Tibial artery (tissue), 4 donors: Measurements from ENCODE around the gene MGAT1.
A peak's percentile ranks its signal among the peaks of the same experiment; 100 is the strongest.
"Not testable (repeated sequence)": the region's sequence is repeated elsewhere in the genome, so short reads cannot be mapped to it uniquely, and the experiment has no call there.

Experiments
- DNase-seq, 2 donors: peaks; one replicate each; pipeline ENCODE4 v3.0.0-alpha.2; 2019
- H3K27ac ChIP-seq, 2 donors: fragments of 200-600 bp; sonication (generic) in 1 of 2; 1 replicate in 1 of 2; 2 replicates in 1 of 2; pipeline ENCODE4 v1.5.1; 2018 to 2019; ENCODE audit warnings: mild to moderate bottlenecking in 1 of 2
- H3K27me3 ChIP-seq, 2 donors: fragments of 200-600 bp; sonication (generic) in 1 of 2; one replicate each; pipeline versions ENCODE4 v1.5.1 to v1.6.0; 2016 to 2019
- H3K36me3 ChIP-seq, 3 donors: fragments of 200-600 bp; sonication (generic) in 2 of 3; one replicate each; pipeline ENCODE4 v1.5.1; 2016 to 2019; ENCODE audit warnings: mild to moderate bottlenecking in 2 of 3
- H3K4me1 ChIP-seq, 4 donors: fragments of 200-600 bp; sonication (generic) in 2 of 4; 1 replicate in 3 of 4; 2 replicates in 1 of 4; pipeline ENCODE4 v1.5.1; 2016 to 2019
- H3K4me3 ChIP-seq, 2 donors: fragments of 200-600 bp; sonication (generic) in 1 of 2; 1 replicate in 1 of 2; 2 replicates in 1 of 2; pipeline ENCODE4 v1.5.1; 2018 to 2019; ENCODE audit warnings: mild to moderate bottlenecking in 2 of 2
- H3K9me3 ChIP-seq, 3 donors: fragments of 200-600 bp; sonication (generic) in 1 of 3; one replicate each; pipeline ENCODE4 v1.5.1; 2016 to 2019
- CTCF ChIP-seq, 2 experiments: fragments of 200-600 bp in 1 of 2; fragments of 450-650 bp in 1 of 2; IDR thresholded peaks; one replicate each; pipeline ENCODE4 v1.5.1; 2017 to 2019; ENCODE audit warnings: antibody characterized with exemption in 2 of 2, mild to moderate bottlenecking in 1 of 2, moderate library complexity in 1 of 2
- intact Hi-C: fragments of 100-400 bp; cut with DNase I; formaldehyde crosslinking; loops from one replicate; pipeline ENCODE4 v1.15.0; 2023; ENCODE audit warnings: low total_unique reads

The MGAT1 gene

GRCh38 chr5:180832638-180833068, 30.0 kb upstream of the MGAT1 start:
- intact Hi-C loops, result no loop called here

GRCh38 chr5:180831139-180832093, 28.8 kb upstream of the MGAT1 start:
- Histone ChIP-seq H3K4me1 (peaks cover 0 to 27% (median 24%) of the 10 kb centered on the region in 4 donors), H3K9me3 (no peaks in the 10 kb centered on the region), H3K4me3 (peak overlapping the region; percentile 90 to 99), H3K36me3 (peaks cover 0 to 30% (median 27%) of the 10 kb centered on the region in 3 donors), H3K27me3 (no peaks in the 10 kb centered on the region), H3K27ac (peak overlapping the region; percentile 97 to 98)
- peak; percentile 82 to 92 for DNase-seq
- intact Hi-C loops, result no loop called here
- TF ChIP-seq CTCF (IDR thresholded peaks at IDR 0.05), result peak; percentile 7 to 16

More at GRCh38 chr5:180832638-180833068, 30.0 kb upstream of the MGAT1 start:
- peaks cover 5 to 41% (median 27%) of the 10 kb centered on the region in 3 donors for H3K36me3 ChIP-seq
- no peak for TF ChIP-seq CTCF (IDR thresholded peaks at IDR 0.05)
- peaks cover 0 to 27% (median 23%) of the 10 kb centered on the region in 4 donors for H3K4me1 ChIP-seq
- no peaks in the 10 kb centered on the region for H3K27me3 ChIP-seq
- no peak for DNase-seq
- H3K27ac ChIP-seq, result no peak overlapping the region
- no peaks in the 10 kb centered on the region for H3K9me3 ChIP-seq
- H3K4me3 ChIP-seq, result peak overlapping the region; percentile 90 to 99

GRCh38 chr5:180830253-180831138, 27.9 kb upstream of the MGAT1 start:
- Histone ChIP-seq H3K27ac (peak overlapping the region; percentile 97 to 98), H3K4me1 (peaks cover 0 to 36% (median 29%) of the 10 kb centered on the region in 4 donors), H3K27me3 (no peaks in the 10 kb centered on the region), H3K9me3 (no peaks in the 10 kb centered on the region), H3K4me3 (peak overlapping the region; percentile 90 to 99), H3K36me3 (peaks cover 0 to 22% (median 20%) of the 10 kb centered on the region in 3 donors)
- peak; percentile 69 to 76 for DNase-seq
- no peak for TF ChIP-seq CTCF (IDR thresholded peaks at IDR 0.05)
- intact Hi-C loops, result no loop called here

- Histone ChIP-seq H3K36me3 (peaks cover 0 to 16% (median 12%) of the 10 kb centered on the region in 3 donors), H3K4me3 (peak overlapping the region; percentile 90 to 99), H3K9me3 (no peaks in the 10 kb centered on the region), H3K4me1 (peaks cover 0 to 44% (median 32%) of the 10 kb centered on the region in 4 donors), H3K27me3 (no peaks in the 10 kb centered on the region), H3K27ac (peak overlapping the region; percentile 97 to 98)
- intact Hi-C loops, result no loop called here
- TF ChIP-seq CTCF (IDR thresholded peaks at IDR 0.05), result no peak
- DNase-seq, result no peak
Observed at GRCh38 chr5:180829726-180830125, 27.1 kb upstream of the MGAT1 start.

- H3K27me3 ChIP-seq, H3K4me3 ChIP-seq, H3K9me3 ChIP-seq, DNase-seq, intact Hi-C loops, H3K36me3 ChIP-seq: not testable (repeated sequence)
- Histone ChIP-seq H3K4me1 (peaks cover 0 to 45% (median 32%) of the 10 kb centered on the region in 4 donors), H3K27ac (peak overlapping the region; percentile 97 to 98)
Observed at GRCh38 chr5:180828756-180829531, 26.3 kb upstream of the MGAT1 start.

GRCh38 chr5:180827374-180827773, 24.8 kb upstream of the MGAT1 start:
- H3K4me3 ChIP-seq, H3K27ac ChIP-seq, DNase-seq, H3K36me3 ChIP-seq, H3K9me3 ChIP-seq, intact Hi-C loops, H3K27me3 ChIP-seq: not testable (repeated sequence)
- peaks cover 0 to 37% (median 24%) of the 10 kb centered on the region in 4 donors for H3K4me1 ChIP-seq
